ENCODE measurements around the gene GBF1. TPM values are rescaled to one million over a fixed set of nuclear protein-coding genes. Genes with fewer than 3 reads are reported as not detected.

Gene GBF1
- total RNA-seq, 2 donors from 2014 or later, result 53.1 to 59.1 TPM

DNA sequence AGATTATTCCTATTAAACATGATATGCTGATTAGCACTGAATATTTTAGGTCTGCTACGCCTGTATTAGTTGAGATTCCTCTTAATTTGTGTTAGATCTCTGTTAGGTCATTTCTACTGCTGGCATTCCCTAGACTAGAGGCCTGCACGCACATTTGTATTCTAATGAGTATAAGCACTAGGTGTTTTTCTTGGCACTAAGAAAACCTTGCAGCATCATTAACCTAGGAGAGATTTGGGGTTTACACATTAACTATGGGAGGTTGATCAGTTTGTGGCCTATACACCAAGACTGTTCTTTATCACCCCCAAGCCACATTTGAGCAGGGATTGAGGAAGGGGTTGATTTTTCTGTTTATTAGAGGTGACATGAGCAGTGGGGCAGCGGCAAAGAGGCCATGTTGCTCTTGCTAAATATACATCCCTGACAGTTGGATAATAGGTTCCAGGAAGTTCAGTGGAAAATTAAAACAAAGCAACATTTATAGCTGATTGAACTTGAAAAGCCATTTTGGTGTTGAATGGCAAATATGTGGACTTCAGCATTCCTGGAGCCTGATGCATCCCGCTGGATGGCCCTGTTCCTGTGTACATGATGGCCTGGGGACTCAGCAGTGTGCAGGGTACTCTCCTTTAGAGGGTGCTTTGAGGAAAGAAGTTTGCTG, 65.2 kb downstream of the GBF1 start:
- Histone ChIP-seq H3K4me1 (replicated peaks) (no peaks in the 10 kb centered on the region), H3K9me3 (no peaks in the 10 kb centered on the region), H3K36me3 (no peaks in the 10 kb centered on the region), H3K27ac (no peak overlapping the region), H3K4me3 (no peak overlapping the region), H3K27me3 (replicated peaks; ENCODE audit: insufficient read depth) (no peaks in the 10 kb centered on the region)
- 63% methylated on average over 4 of the region's 4 CpGs for WGBS
- no peak for DNase-seq (ENCODE audit: low spot score)
- intact Hi-C loops (cut with DNase I), result no loop called here
- no peak for TF ChIP-seq POLR2AphosphoS5 (IDR thresholded peaks at IDR 0.05)
- TF ChIP-seq POLR2A (IDR thresholded peaks at IDR 0.05), result no peak
- no peak for TF ChIP-seq CTCF (IDR thresholded peaks at IDR 0.05)

DNA sequence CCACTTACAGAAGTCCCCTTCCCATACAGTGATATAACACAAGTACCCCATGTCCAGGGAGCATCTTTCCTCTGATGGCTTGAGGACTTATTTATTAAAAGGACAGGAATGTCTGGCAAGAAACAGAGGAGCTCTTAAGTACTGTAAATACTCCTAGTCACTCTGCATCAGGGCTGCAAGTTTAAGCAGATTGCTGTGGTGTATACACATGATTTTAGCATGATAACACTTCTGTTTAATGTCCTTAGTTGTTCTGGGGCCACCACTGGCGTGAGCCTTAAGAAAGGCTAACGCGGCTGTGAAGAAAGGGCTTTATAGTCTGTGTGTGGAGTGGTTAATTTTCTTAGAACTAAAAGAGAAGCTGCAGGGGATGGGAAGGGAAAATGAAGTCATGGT, 65.7 kb downstream of the GBF1 start:
- no peak for TF ChIP-seq POLR2A (IDR thresholded peaks at IDR 0.05)
- TF ChIP-seq CTCF (IDR thresholded peaks at IDR 0.05), result no peak
- TF ChIP-seq POLR2AphosphoS5 (IDR thresholded peaks at IDR 0.05), result no peak
- no peaks in the 10 kb centered on the region for H3K27me3 ChIP-seq (replicated peaks; ENCODE audit: insufficient read depth)
- no peaks in the 10 kb centered on the region for H3K4me1 ChIP-seq (replicated peaks)
- WGBS, result 56% methylated on average over 3 of the region's 3 CpGs
- no peak for DNase-seq (ENCODE audit: low spot score)
- H3K9me3 ChIP-seq, result no peaks in the 10 kb centered on the region
- no peaks in the 10 kb centered on the region for H3K36me3 ChIP-seq
- no peak overlapping the region for H3K27ac ChIP-seq
- no peak overlapping the region for H3K4me3 ChIP-seq
- intact Hi-C loops (cut with DNase I), result no loop called here

- 79% methylated on average over 1 of the region's 1 CpG for WGBS
- no peak for TF ChIP-seq POLR2A (IDR thresholded peaks at IDR 0.05)
- TF ChIP-seq POLR2AphosphoS5 (IDR thresholded peaks at IDR 0.05), result no peak
- no peak for TF ChIP-seq CTCF (IDR thresholded peaks at IDR 0.05)
- Histone ChIP-seq H3K4me3 (no peak overlapping the region), H3K4me1 (replicated peaks) (no peaks in the 10 kb centered on the region), H3K9me3 (no peaks in the 10 kb centered on the region), H3K36me3 (no peaks in the 10 kb centered on the region), H3K27me3 (replicated peaks; ENCODE audit: insufficient read depth) (no peaks in the 10 kb centered on the region), H3K27ac (no peak overlapping the region)
- DNase-seq (ENCODE audit: low spot score), result no peak
- intact Hi-C loops (cut with DNase I), result no loop called here
Observed at GRCh38 chr10:102312683-102313082, 67.4 kb downstream of the GBF1 start.

- Histone ChIP-seq H3K27ac (no peak overlapping the region), H3K4me1 (replicated peaks) (no peaks in the 10 kb centered on the region), H3K9me3 (no peaks in the 10 kb centered on the region), H3K27me3 (replicated peaks; ENCODE audit: insufficient read depth) (no peaks in the 10 kb centered on the region), H3K36me3 (no peaks in the 10 kb centered on the region), H3K4me3 (no peak overlapping the region)
- 29% methylated on average over 8 of the region's 8 CpGs for WGBS
- peak; percentile 7 for DNase-seq (ENCODE audit: low spot score)
- intact Hi-C loops (cut with DNase I), result no loop called here
- TF ChIP-seq CTCF (IDR thresholded peaks at IDR 0.05) (no peak), POLR2AphosphoS5 (IDR thresholded peaks at IDR 0.05) (no peak), POLR2A (IDR thresholded peaks at IDR 0.05) (no peak)
Observed at GRCh38 chr10:102313221-102313896, 68.0 kb downstream of the GBF1 start.

DNA sequence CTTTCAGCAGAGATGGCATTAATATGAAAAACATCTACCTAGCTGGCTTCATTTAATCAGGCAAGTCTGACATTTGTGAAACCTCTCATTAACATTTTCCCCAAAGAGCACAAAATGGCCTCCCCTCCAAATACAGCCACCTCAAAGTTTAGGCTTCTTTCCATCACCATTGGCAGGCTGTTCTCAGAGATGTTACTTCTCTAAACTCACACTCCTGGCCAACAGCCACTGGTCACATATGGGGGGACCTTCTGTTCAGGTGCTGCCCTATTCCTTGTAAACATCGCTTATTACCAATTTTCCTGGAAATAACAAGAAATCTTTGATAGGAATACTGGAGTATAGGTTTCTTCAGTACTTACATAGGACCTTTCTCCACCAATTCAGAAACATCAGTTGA, 69.5 kb downstream of the GBF1 start:
- Histone ChIP-seq H3K27ac (no peak overlapping the region), H3K27me3 (replicated peaks; ENCODE audit: insufficient read depth) (no peaks in the 10 kb centered on the region), H3K9me3 (no peaks in the 10 kb centered on the region), H3K4me1 (replicated peaks) (no peaks in the 10 kb centered on the region), H3K4me3 (no peak overlapping the region), H3K36me3 (no peaks in the 10 kb centered on the region)
- no peak for TF ChIP-seq POLR2AphosphoS5 (IDR thresholded peaks at IDR 0.05)
- TF ChIP-seq CTCF (IDR thresholded peaks at IDR 0.05), result no peak
- no peak for TF ChIP-seq POLR2A (IDR thresholded peaks at IDR 0.05)
- intact Hi-C loops (cut with DNase I), result no loop called here
- 100% methylated on average over 1 of the region's 1 CpG for WGBS
- no peak for DNase-seq (ENCODE audit: low spot score)
